Brain microvascular endothelial cell (primary cell): ENCODE measurements around the gene ZNF543.

Source experiments
- DNase-seq: peaks from one replicate; pipeline ENCODE4 v3.0.0-alpha.2; 2020
- H3K27ac ChIP-seq: fragments of 250-450 bp; sonication (Bioruptor Pico); 2 replicates; pipeline ENCODE4 v1.5.1; 2020; ENCODE audit warnings: mild to moderate bottlenecking, moderate library complexity
- H3K27me3 ChIP-seq: fragments of 250-450 bp; sonication (Bioruptor Pico); replicated peaks from 2 replicates; pipeline ENCODE4 v1.5.1; 2020; ENCODE audit warnings: mild to moderate bottlenecking
- H3K36me3 ChIP-seq: fragments of 250-450 bp; sonication (Bioruptor Pico); replicated peaks from 2 replicates; pipeline ENCODE4 v1.5.1; 2020; ENCODE audit warnings: mild to moderate bottlenecking
- H3K4me3 ChIP-seq: 2 replicates; pipeline ENCODE4 v1.5.1; 2011; ENCODE audit warnings: low read depth, mild to moderate bottlenecking, control low read depth, low read length, moderate library complexity
- in situ Hi-C: cut with HindIII; loops from 2 replicates; pipeline ENCODE4 v1.10.0; 2017; ENCODE audit warnings: low sequenced_read_pairs, low pct_ligation_motif_present
- TF ChIP-seq, protein P1 (sequence below): IDR thresholded peaks from 2 replicates; pipeline ENCODE4 v1.5.1; 2011; ENCODE audit warnings: low read depth, mild to moderate bottlenecking, moderate library complexity, low read length, control low read depth, inconsistent platforms; ENCODE audit errors: missing control alignments

Gene ZNF543

DNA sequence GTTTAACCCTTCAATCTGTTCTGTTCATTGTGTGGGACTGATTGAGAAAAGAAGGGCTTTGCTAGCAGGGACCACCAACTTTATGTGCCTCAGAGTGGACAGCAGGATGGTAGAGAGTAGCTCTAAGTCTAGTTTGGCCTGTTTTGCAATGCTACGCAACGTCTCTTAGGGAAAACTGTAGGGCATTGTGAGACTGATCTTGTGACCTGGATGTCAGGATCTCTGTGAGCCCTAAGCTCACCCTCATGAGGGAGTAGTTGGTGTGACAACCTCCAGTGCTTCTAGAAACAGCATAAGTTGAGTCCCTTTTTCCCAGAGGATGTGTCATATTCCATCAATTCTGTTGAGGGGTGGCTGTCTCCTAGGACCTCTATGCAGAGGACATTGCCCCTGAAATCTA, 9.5 kb upstream of the ZNF543 start:
- Histone ChIP-seq H3K36me3 (no peaks in the 10 kb centered on the region), H3K27ac (no peak overlapping the region), H3K27me3 (no peaks in the 10 kb centered on the region), H3K4me3 (no peak overlapping the region)
- in situ Hi-C loops: no loop called here
- no peak for DNase-seq
- TF ChIP-seq, protein P1, sequence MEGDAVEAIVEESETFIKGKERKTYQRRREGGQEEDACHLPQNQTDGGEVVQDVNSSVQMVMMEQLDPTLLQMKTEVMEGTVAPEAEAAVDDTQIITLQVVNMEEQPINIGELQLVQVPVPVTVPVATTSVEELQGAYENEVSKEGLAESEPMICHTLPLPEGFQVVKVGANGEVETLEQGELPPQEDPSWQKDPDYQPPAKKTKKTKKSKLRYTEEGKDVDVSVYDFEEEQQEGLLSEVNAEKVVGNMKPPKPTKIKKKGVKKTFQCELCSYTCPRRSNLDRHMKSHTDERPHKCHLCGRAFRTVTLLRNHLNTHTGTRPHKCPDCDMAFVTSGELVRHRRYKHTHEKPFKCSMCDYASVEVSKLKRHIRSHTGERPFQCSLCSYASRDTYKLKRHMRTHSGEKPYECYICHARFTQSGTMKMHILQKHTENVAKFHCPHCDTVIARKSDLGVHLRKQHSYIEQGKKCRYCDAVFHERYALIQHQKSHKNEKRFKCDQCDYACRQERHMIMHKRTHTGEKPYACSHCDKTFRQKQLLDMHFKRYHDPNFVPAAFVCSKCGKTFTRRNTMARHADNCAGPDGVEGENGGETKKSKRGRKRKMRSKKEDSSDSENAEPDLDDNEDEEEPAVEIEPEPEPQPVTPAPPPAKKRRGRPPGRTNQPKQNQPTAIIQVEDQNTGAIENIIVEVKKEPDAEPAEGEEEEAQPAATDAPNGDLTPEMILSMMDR: no peak

DNA sequence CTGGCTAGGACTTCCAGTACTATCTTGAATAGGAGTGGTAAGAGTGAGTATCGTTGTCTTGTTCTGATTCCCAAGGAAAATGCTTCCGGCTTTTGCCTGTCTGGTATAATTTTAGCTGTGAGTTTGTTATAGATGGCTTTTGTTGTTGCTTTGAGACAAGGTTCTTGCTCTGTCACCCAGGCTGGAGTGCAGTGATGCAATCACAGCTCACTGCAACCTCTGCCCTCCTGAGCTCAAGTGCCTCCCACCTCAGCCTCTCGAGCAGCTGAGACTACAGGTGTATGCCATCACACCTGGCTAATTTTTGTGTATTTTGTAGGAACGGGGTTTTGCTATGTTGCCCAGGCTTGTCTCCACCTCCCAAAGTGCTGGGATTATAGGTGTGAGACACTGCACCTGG, 6.1 kb upstream of the ZNF543 start:
- Histone ChIP-seq H3K27ac (no peak overlapping the region), H3K4me3 (no peak overlapping the region), H3K36me3 (no peaks in the 10 kb centered on the region), H3K27me3 (peaks cover 5% of the 10 kb centered on the region)
- no peak for DNase-seq
- TF ChIP-seq, protein P1: no peak
- in situ Hi-C loops: no loop called here

DNA sequence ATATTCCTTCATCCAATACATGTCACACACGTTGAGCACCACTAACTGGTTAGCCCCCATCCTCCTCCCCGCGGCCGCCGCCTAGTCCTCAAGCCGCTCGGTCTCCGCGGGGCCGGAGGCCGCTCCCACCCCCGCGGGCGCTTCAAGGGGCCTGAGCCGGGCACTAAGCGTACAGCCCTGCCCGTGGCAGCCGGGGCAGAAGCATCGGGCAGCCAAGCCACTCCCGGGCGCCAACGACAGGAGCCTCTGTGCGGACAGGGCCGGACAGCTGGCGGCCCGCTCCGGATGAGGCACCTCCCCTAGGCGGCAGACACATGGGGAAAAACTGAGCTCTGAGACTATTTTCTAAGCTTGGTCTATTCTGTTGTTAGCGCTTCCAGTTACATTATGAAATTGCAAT, 2.8 kb upstream of the ZNF543 start:
- Histone ChIP-seq H3K27me3 (peaks cover 5% of the 10 kb centered on the region), H3K36me3 (no peaks in the 10 kb centered on the region), H3K27ac (no peak overlapping the region), H3K4me3 (peak overlapping the region; percentile 44)
- TF ChIP-seq, protein P1: no peak
- in situ Hi-C loops: no loop called here
- DNase-seq: no peak

DNA sequence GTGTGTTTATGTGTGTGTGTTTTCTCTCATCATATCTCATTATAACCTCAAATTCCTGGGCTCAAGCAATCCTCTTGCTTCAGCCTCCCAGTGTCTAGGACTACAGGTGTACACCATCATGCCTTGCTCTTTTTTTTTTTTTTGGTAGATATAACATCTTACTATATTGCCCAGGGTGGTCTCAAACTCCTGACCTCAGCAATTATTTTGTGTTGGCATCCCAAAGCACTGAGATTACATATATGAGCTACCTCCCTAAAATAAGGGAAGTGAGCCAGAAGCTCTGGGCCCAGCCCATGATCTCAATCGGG, 448 bp upstream of the ZNF543 start:
- peak overlapping the region; percentile 74 for H3K27ac ChIP-seq
- peaks cover 9% of the 10 kb centered on the region for H3K36me3 ChIP-seq
- TF ChIP-seq, protein P1: no peak
- peak overlapping the region; percentile 82 for H3K4me3 ChIP-seq
- in situ Hi-C loops: no loop called here
- no peak for DNase-seq
- peaks cover 5% of the 10 kb centered on the region for H3K27me3 ChIP-seq

DNA sequence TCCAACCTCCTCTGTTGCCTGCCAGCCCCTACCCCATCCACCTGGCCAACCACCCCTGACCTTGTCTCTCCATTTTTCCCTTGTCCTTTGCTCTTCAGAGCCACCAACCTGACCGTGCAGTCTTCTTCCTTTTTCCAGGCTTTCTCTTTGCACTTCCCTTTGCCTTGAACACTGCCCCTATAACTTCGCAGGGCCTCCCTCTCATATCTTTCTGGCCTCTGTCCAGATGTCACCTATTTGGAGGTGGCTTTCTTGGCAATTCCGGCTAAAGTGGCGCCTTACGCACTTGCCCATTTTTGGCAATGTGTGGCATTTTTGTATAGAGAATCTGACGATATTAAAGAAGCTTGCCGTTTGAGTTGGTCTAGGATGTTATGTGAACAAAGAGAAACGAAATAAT, 844 bp downstream of the ZNF543 start:
- H3K27me3 ChIP-seq: peaks cover 4% of the 10 kb centered on the region
- peak overlapping the region; percentile 82 for H3K4me3 ChIP-seq
- TF ChIP-seq, protein P1: no peak
- H3K36me3 ChIP-seq: peaks cover 19% of the 10 kb centered on the region
- H3K27ac ChIP-seq: no peak overlapping the region
- DNase-seq: no peak
- in situ Hi-C loops: no loop called here

DNA sequence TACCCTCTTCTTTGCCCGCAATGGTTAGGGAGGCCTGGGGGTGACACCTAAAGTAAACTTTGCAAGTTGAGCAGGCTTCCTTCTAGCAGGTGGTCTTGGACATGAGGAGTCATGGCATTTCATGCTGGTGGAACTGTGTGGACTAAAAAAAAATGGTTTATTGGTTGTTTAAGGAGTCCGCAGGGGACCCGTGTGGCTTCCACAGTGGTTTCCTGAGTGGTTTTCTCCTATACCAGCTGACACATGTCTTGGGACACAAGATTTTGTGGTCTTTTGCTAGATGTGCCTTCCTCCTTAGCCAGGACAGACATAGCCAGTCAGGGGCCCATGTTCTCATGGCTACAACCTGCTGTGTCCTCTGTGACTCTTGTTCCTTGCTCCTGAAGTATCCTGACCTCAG, 1.5 kb downstream of the ZNF543 start:
- TF ChIP-seq, protein P1: no peak
- no peak for DNase-seq
- Histone ChIP-seq H3K36me3 (peaks cover 24% of the 10 kb centered on the region), H3K27ac (no peak overlapping the region), H3K4me3 (peak overlapping the region; percentile 82), H3K27me3 (peaks cover 3% of the 10 kb centered on the region)
- in situ Hi-C loops: no loop called here
